ENCODE measurements around the gene APLP2.
"Not testable (repeated sequence)": the region's sequence is repeated elsewhere in the genome, so short reads cannot be mapped to it uniquely, and the experiment has no call there.

APLP2 gene

DNA sequence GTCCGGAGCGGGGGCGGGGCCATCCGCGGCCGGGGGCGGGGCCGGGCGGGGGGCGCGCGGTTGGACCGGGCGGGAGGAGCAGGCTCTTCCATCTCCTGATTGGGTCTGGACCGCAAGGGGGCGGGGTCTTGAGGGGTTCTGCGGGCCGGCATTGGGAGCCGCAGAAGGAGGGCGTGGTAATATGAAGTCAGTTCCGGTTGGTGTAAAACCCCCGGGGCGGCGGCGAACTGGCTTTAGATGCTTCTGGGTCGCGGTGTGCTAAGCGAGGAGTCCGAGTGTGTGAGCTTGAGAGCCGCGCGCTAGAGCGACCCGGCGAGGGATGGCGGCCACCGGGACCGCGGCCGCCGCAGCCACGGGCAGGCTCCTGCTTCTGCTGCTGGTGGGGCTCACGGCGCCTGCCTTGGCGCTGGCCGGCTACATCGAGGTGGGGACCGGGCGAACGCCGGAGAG lies at the start of gene APLP2:
Gene APLP2, plus strand, starts transcription at position 236 of the 450 bp plus-strand sequence. Its CDS starts 84 bp downstream, at position 320.
- peak; percentile 94 to 95 for DNase-seq (ENCODE audit: low spot score in 2 of 2)
- Mint-ChIP-seq H3K4me1 (peaks cover 29% of the 10 kb centered on the region), H3K36me3 (ENCODE audit: insufficient read depth) (peaks cover 17% of the 10 kb centered on the region), H3K9me3 (no peaks in the 10 kb centered on the region), H3K4me3 (peak within 1 kb of the TSS; percentile 99), H3K27ac (ENCODE audit: low read depth) (peak within 1 kb of the TSS; percentile 97), H3K27me3 (peaks cover 4% of the 10 kb centered on the region)
- ATAC-seq (replicated peaks; ENCODE audit: extremely low read depth, poor library complexity, severe bottlenecking), result peak; percentile 93

DNA sequence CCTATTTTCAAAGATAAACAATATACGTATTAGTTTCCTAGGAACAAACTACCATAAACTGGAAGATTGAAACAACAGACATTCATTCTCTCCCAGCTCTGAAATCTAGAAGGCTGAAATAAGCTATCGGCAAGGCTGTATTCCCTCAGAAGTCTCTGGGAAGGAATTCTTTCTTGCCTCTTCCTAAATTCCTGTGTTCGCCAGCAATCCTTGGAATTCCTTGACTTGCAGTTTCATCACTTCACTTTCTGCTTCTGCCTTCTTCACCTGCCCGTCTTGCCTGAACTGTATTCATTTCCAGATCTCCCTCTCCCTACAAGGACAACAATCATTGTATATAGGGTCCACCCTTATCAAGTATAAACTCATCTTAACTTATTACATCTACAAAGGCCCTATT lies 49.4 kb upstream of the APLP2 start:
- Mint-ChIP-seq H3K27me3 (no peaks in the 10 kb centered on the region), H3K36me3 (ENCODE audit: insufficient read depth) (peaks cover 1% of the 10 kb centered on the region), H3K27ac (ENCODE audit: low read depth) (no peak overlapping the region), H3K9me3 (peaks cover 5% of the 10 kb centered on the region), H3K4me1 (no peaks in the 10 kb centered on the region), H3K4me3 (no peak overlapping the region)
- ATAC-seq (replicated peaks; ENCODE audit: extremely low read depth, poor library complexity, severe bottlenecking) (no peak), DNase-seq (ENCODE audit: low spot score in 2 of 2) (no peak)

DNA sequence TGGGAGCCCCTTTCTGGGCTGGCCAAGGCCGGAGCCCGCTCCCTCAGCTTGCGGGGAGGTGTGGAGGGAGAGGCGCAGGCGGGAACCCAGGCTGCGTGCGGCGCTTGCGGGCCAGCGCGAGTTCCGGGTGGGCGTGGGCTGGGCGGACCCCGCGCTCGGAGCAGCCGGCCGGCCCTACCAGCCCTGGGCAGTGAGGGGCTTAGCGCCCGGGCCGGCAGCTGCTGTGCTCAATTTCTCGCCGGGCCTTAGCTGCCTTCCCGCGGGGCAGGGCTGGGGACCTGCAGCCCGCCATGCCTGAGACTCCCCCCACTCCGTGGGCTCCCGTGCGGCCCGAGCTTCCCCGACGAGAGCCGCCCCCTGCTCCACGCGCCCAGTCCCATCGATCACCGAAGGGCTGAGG lies 48.1 kb upstream of the APLP2 start:
- not testable (repeated sequence) for ATAC-seq (replicated peaks; ENCODE audit: extremely low read depth, poor library complexity, severe bottlenecking)

DNA sequence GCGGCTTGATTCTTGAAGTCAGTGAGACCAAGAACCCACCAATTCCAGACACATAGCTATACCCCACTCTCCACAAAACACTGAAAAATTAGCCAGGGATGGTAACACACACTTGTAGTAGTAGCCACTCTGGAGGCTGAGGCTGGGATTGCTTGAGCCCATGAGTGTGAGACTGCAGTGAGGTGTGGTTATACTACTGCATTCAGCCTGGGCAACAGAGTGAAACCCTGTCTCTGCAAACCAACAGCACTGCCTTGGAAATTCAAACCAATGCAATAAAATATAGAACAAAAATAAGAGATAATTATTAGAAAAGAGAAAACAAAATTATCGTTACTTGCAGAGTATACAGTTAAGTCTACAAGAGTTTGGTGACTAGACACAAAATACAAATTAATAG lies 46.9 kb upstream of the APLP2 start:
- Mint-ChIP-seq H3K36me3 (ENCODE audit: insufficient read depth) (peaks cover 1% of the 10 kb centered on the region), H3K9me3 (no peaks in the 10 kb centered on the region), H3K4me1 (no peaks in the 10 kb centered on the region), H3K4me3 (no peak overlapping the region), H3K27ac (ENCODE audit: low read depth) (no peak overlapping the region), H3K27me3 (no peaks in the 10 kb centered on the region)
- no peak for ATAC-seq (replicated peaks; ENCODE audit: extremely low read depth, poor library complexity, severe bottlenecking)
- no peak for DNase-seq (ENCODE audit: low spot score in 2 of 2)

More for the DNA sequence above, 48.1 kb upstream of the APLP2 start:
- not testable (repeated sequence) for H3K27me3 Mint-ChIP-seq; H3K36me3 Mint-ChIP-seq (ENCODE audit: insufficient read depth); H3K4me3 Mint-ChIP-seq; H3K9me3 Mint-ChIP-seq; DNase-seq (ENCODE audit: low spot score in 2 of 2); H3K27ac Mint-ChIP-seq (ENCODE audit: low read depth); H3K4me1 Mint-ChIP-seq

DNA sequence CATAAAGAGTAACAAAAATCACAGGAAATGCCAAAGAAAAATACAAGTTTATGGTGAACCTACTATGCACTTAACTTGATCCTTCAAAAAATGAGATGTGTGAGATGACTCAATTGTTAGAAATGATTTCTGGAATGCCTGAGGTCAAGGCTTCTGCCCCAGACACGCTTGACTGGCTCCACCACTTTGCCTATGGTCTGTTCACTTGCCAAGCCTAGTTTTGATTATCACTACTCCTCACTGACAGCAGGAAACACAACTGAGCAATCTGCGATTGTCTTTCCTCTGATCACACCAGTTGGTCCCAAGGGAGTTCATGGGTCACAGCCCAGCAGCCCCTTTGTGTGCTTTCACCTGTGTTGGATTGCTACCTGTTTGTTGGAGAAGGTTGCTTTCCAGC lies 46.5 kb upstream of the APLP2 start:
- H3K36me3 Mint-ChIP-seq (ENCODE audit: insufficient read depth), result peaks cover 1% of the 10 kb centered on the region
- no peak for DNase-seq (ENCODE audit: low spot score in 2 of 2)

GRCh38 chr11:130024361-130024760 lies 45.3 kb upstream of the APLP2 start:
- Mint-ChIP-seq H3K4me3 (no peak overlapping the region), H3K27me3 (no peaks in the 10 kb centered on the region), H3K9me3 (no peaks in the 10 kb centered on the region), H3K27ac (ENCODE audit: low read depth) (no peak overlapping the region), H3K4me1 (no peaks in the 10 kb centered on the region), H3K36me3 (ENCODE audit: insufficient read depth) (peaks cover 1% of the 10 kb centered on the region)
- no peak for ATAC-seq (replicated peaks; ENCODE audit: extremely low read depth, poor library complexity, severe bottlenecking)
- DNase-seq (ENCODE audit: low spot score in 2 of 2), result no peak

More for the DNA sequence above, 46.5 kb upstream of the APLP2 start:
- H3K27me3 Mint-ChIP-seq, result no peaks in the 10 kb centered on the region
- H3K27ac Mint-ChIP-seq (ENCODE audit: low read depth), result no peak overlapping the region
- no peak for ATAC-seq (replicated peaks; ENCODE audit: extremely low read depth, poor library complexity, severe bottlenecking)
- no peaks in the 10 kb centered on the region for H3K4me1 Mint-ChIP-seq
- no peak overlapping the region for H3K4me3 Mint-ChIP-seq
- no peaks in the 10 kb centered on the region for H3K9me3 Mint-ChIP-seq

GRCh38 chr11:130025371-130025770 lies 44.3 kb upstream of the APLP2 start:
- H3K36me3 Mint-ChIP-seq (ENCODE audit: insufficient read depth), result peaks cover 1% of the 10 kb centered on the region

GRCh38 chr11:130029137-130029536 lies 40.6 kb upstream of the APLP2 start:
- ATAC-seq (replicated peaks; ENCODE audit: extremely low read depth, poor library complexity, severe bottlenecking), result no peak
- H3K4me3 Mint-ChIP-seq, result no peak overlapping the region

More at GRCh38 chr11:130025371-130025770, 44.3 kb upstream of the APLP2 start:
- Mint-ChIP-seq H3K27me3 (no peaks in the 10 kb centered on the region), H3K9me3 (no peaks in the 10 kb centered on the region), H3K27ac (ENCODE audit: low read depth) (no peak overlapping the region), H3K4me3 (no peak overlapping the region), H3K4me1 (no peaks in the 10 kb centered on the region)
- DNase-seq (ENCODE audit: low spot score in 2 of 2) (no peak), ATAC-seq (replicated peaks; ENCODE audit: extremely low read depth, poor library complexity, severe bottlenecking) (no peak)

GRCh38 chr11:130031056-130031455 lies 38.6 kb upstream of the APLP2 start:
- ATAC-seq (replicated peaks; ENCODE audit: extremely low read depth, poor library complexity, severe bottlenecking) (no peak), DNase-seq (ENCODE audit: low spot score in 2 of 2) (no peak)
- no peak overlapping the region for H3K27ac Mint-ChIP-seq (ENCODE audit: low read depth)
- no peak overlapping the region for H3K4me3 Mint-ChIP-seq
- H3K36me3 Mint-ChIP-seq (ENCODE audit: insufficient read depth), result no peaks in the 10 kb centered on the region
- H3K9me3 Mint-ChIP-seq, result no peaks in the 10 kb centered on the region
- peaks cover 3% of the 10 kb centered on the region for H3K27me3 Mint-ChIP-seq
- no peaks in the 10 kb centered on the region for H3K4me1 Mint-ChIP-seq

More at GRCh38 chr11:130029137-130029536, 40.6 kb upstream of the APLP2 start:
- Mint-ChIP-seq H3K4me1 (no peaks in the 10 kb centered on the region), H3K27ac (ENCODE audit: low read depth) (no peak overlapping the region), H3K36me3 (ENCODE audit: insufficient read depth) (no peaks in the 10 kb centered on the region), H3K9me3 (no peaks in the 10 kb centered on the region), H3K27me3 (no peaks in the 10 kb centered on the region)
- no peak for DNase-seq (ENCODE audit: low spot score in 2 of 2)

- Mint-ChIP-seq H3K36me3 (ENCODE audit: insufficient read depth) (no peaks in the 10 kb centered on the region), H3K9me3 (no peaks in the 10 kb centered on the region), H3K4me3 (no peak overlapping the region), H3K27ac (ENCODE audit: low read depth) (no peak overlapping the region), H3K27me3 (peaks cover 10% of the 10 kb centered on the region), H3K4me1 (no peaks in the 10 kb centered on the region)
- no peak for DNase-seq (ENCODE audit: low spot score in 2 of 2)
- no peak for ATAC-seq (replicated peaks; ENCODE audit: extremely low read depth, poor library complexity, severe bottlenecking)
Measured at GRCh38 chr11:130031945-130032344, 37.7 kb upstream of the APLP2 start.

GRCh38 chr11:130032931-130033330 lies 36.8 kb upstream of the APLP2 start:
- Mint-ChIP-seq H3K9me3 (no peaks in the 10 kb centered on the region), H3K27me3 (peaks cover 12% of the 10 kb centered on the region), H3K36me3 (ENCODE audit: insufficient read depth) (peaks cover 2% of the 10 kb centered on the region), H3K27ac (ENCODE audit: low read depth) (no peak overlapping the region), H3K4me1 (no peaks in the 10 kb centered on the region), H3K4me3 (no peak overlapping the region)
- ATAC-seq (replicated peaks; ENCODE audit: extremely low read depth, poor library complexity, severe bottlenecking), result no peak
- no peak for DNase-seq (ENCODE audit: low spot score in 2 of 2)

GRCh38 chr11:130034236-130034635 lies 35.5 kb upstream of the APLP2 start:
- Mint-ChIP-seq H3K36me3 (ENCODE audit: insufficient read depth) (peaks cover 2% of the 10 kb centered on the region), H3K4me3 (no peak overlapping the region), H3K27me3 (peaks cover 21% of the 10 kb centered on the region), H3K9me3 (no peaks in the 10 kb centered on the region), H3K4me1 (peaks cover 6% of the 10 kb centered on the region), H3K27ac (ENCODE audit: low read depth) (no peak overlapping the region)
- DNase-seq (ENCODE audit: low spot score in 2 of 2), result no peak
- no peak for ATAC-seq (replicated peaks; ENCODE audit: extremely low read depth, poor library complexity, severe bottlenecking)

- H3K36me3 Mint-ChIP-seq (ENCODE audit: insufficient read depth), result peaks cover 3% of the 10 kb centered on the region
- no peak overlapping the region for H3K27ac Mint-ChIP-seq (ENCODE audit: low read depth)
- H3K4me3 Mint-ChIP-seq, result no peak overlapping the region
- ATAC-seq (replicated peaks; ENCODE audit: extremely low read depth, poor library complexity, severe bottlenecking) (no peak), DNase-seq (ENCODE audit: low spot score in 2 of 2) (no peak)
- H3K27me3 Mint-ChIP-seq, result peaks cover 26% of the 10 kb centered on the region
- peaks cover 6% of the 10 kb centered on the region for H3K4me1 Mint-ChIP-seq
- no peaks in the 10 kb centered on the region for H3K9me3 Mint-ChIP-seq
Measured at GRCh38 chr11:130037058-130037457, 32.6 kb upstream of the APLP2 start.

All from central memory CD8-positive, alpha-beta T cell (primary cell).